ENCODE measurements around the gene ERMARD. TPM values are rescaled to one million over a fixed set of nuclear protein-coding genes. Genes with fewer than 3 reads are reported as not detected.

The ERMARD gene
- total RNA-seq, 4 donors from 2014 or later, result 11.9 to 30.3 (median 20.2) TPM

- TF ChIP-seq CTCF (IDR thresholded peaks at IDR 0.05), result no peak
- ATAC-seq (ENCODE audit: low FRiP score), result no peak
These were observed 25.0 kb downstream of the ERMARD start for GRCh38 chr6:169776379-169776778.

GRCh38 chr6:169777896-169778295 lies 26.5 kb downstream of the ERMARD start:
- DNase-seq (ENCODE audit: low spot score), result no peak
- no peak for TF ChIP-seq CTCF (IDR thresholded peaks at IDR 0.05)
- ATAC-seq (ENCODE audit: low FRiP score), result no peak

More at GRCh38 chr6:169776379-169776778, 25.0 kb downstream of the ERMARD start:
- no peak for DNase-seq (ENCODE audit: low spot score)

- ATAC-seq (ENCODE audit: low FRiP score) (no peak), DNase-seq (ENCODE audit: low spot score) (no peak)
- no peak for TF ChIP-seq CTCF (IDR thresholded peaks at IDR 0.05)
These were observed 27.2 kb downstream of the ERMARD start for GRCh38 chr6:169778646-169779045.

GRCh38 chr6:169779092-169779815 lies 27.8 kb downstream of the ERMARD start:
- TF ChIP-seq CTCF (IDR thresholded peaks at IDR 0.05), result no peak

GRCh38 chr6:169779896-169780295 lies 28.5 kb downstream of the ERMARD start:
- DNase-seq (ENCODE audit: low spot score), result no peak
- no peak for ATAC-seq (ENCODE audit: low FRiP score)
- TF ChIP-seq CTCF (IDR thresholded peaks at IDR 0.05), result no peak

More at GRCh38 chr6:169779092-169779815, 27.8 kb downstream of the ERMARD start:
- ATAC-seq (ENCODE audit: low FRiP score) (no peak), DNase-seq (ENCODE audit: low spot score) (no peak)

- DNase-seq (ENCODE audit: low spot score), result no peak
- ATAC-seq (ENCODE audit: low FRiP score), result no peak
- no peak for TF ChIP-seq CTCF (IDR thresholded peaks at IDR 0.05)
These were observed 29.2 kb downstream of the ERMARD start for GRCh38 chr6:169780571-169781091.

GRCh38 chr6:169782966-169783365 lies 31.5 kb downstream of the ERMARD start:
- TF ChIP-seq CTCF (IDR thresholded peaks at IDR 0.05), result no peak
- no peak for ATAC-seq (ENCODE audit: low FRiP score)
- DNase-seq (ENCODE audit: low spot score), result no peak

Measured in omental fat pad (tissue), 4 donors.